HG03571 (cell line): ENCODE measurements around the gene ALPG.
"Not testable (repeated sequence)": the region's sequence is repeated elsewhere in the genome, so short reads cannot be mapped to it uniquely, and the experiment has no call there.

Experiments
- ATAC-seq: cut with Tn5 transposase; IDR thresholded peaks from one replicate; pipeline ENCODE4 v1.9.1; 2021; ENCODE audit not compliant: unreplicated experiment

Gene ALPG

GRCh38 chr2:232418466-232419244, 12.0 kb downstream of the ALPG start:
- no peak for ATAC-seq

GRCh38 chr2:232419245-232420072, 12.8 kb downstream of the ALPG start:
- no peak for ATAC-seq

GRCh38 chr2:232420073-232420454, 13.4 kb downstream of the ALPG start:
- ATAC-seq = no peak

- no peak for ATAC-seq
Measured at GRCh38 chr2:232420463-232421188, 14.0 kb downstream of the ALPG start.

GRCh38 chr2:232421189-232421785, 14.6 kb downstream of the ALPG start:
- no peak for ATAC-seq

GRCh38 chr2:232422051-232422450, 15.4 kb downstream of the ALPG start:
- ATAC-seq = no peak

- ATAC-seq = not testable (repeated sequence)
Measured at GRCh38 chr2:232422996-232423395, 16.4 kb downstream of the ALPG start.

GRCh38 chr2:232423407-232423806, 16.8 kb downstream of the ALPG start:
- not testable (repeated sequence) for ATAC-seq

GRCh38 chr2:232431705-232432590, 25.3 kb downstream of the ALPG start:
- no peak for ATAC-seq

GRCh38 chr2:232432598-232433184, 26.0 kb downstream of the ALPG start:
- no peak for ATAC-seq

GRCh38 chr2:232433622-232434021, 27.0 kb downstream of the ALPG start:
- ATAC-seq = not testable (repeated sequence)

- no peak for ATAC-seq
Measured at GRCh38 chr2:232434091-232434490, 27.4 kb downstream of the ALPG start.

- no peak for ATAC-seq
Measured at GRCh38 chr2:232434563-232435374, 28.1 kb downstream of the ALPG start.

GRCh38 chr2:232435375-232435648, 28.7 kb downstream of the ALPG start:
- ATAC-seq = no peak

GRCh38 chr2:232435805-232436204, 29.2 kb downstream of the ALPG start:
- no peak for ATAC-seq

GRCh38 chr2:232436381-232437194, 29.9 kb downstream of the ALPG start:
- no peak for ATAC-seq

GRCh38 chr2:232437195-232437571, 30.5 kb downstream of the ALPG start:
- no peak for ATAC-seq

- no peak for ATAC-seq
Measured at GRCh38 chr2:232438091-232438490, 31.4 kb downstream of the ALPG start.
